Epithelial cell of esophagus (primary cell): ENCODE measurements around the gene MACROD1.
"Not testable (repeated sequence)": the region's sequence is repeated elsewhere in the genome, so short reads cannot be mapped to it uniquely, and the experiment has no call there.

ENCODE experiments used
- DNase-seq: peaks from one replicate; pipeline ENCODE4 v3.0.0; 2010; ENCODE audit warnings: low read depth
- H3K4me3 ChIP-seq: 2 replicates; pipeline ENCODE4 v1.5.1; 2011; ENCODE audit warnings: mild to moderate bottlenecking, low read length, control low read depth
- CTCF ChIP-seq: IDR thresholded peaks from 2 replicates; pipeline ENCODE4 v1.5.1; 2011; ENCODE audit warnings: low read depth, mild to moderate bottlenecking, low read length, control low read depth, inconsistent platforms; ENCODE audit not compliant: insufficient read depth; ENCODE audit errors: missing control alignments

Gene MACROD1

GRCh38 chr11:63979426-63979825 is 186.5 kb downstream of the MACROD1 start:
- no peak for DNase-seq
- TF ChIP-seq CTCF = no peak
- no peak overlapping the region for H3K4me3 ChIP-seq

- DNase-seq = no peak
- TF ChIP-seq CTCF = no peak
- H3K4me3 ChIP-seq = no peak overlapping the region
These were observed 187.2 kb downstream of the MACROD1 start for GRCh38 chr11:63978551-63979239.

- TF ChIP-seq CTCF = peak; percentile 8
- DNase-seq = peak; percentile 100
- H3K4me3 ChIP-seq = peak within 1 kb of the TSS; percentile 96
These were observed 191.4 kb downstream of the MACROD1 start, which contains the start of gene COX8A for GRCh38 chr11:63974259-63975143. TSS of gene COX8A (plus strand) at chr11:63974620. CDS start at chr11:63974681, 61 bp downstream.

- H3K4me3 ChIP-seq, DNase-seq: not testable (repeated sequence)
These were observed 192.0 kb downstream of the MACROD1 start for GRCh38 chr11:63973912-63974258.

- H3K4me3 ChIP-seq = no peak overlapping the region
- no peak for DNase-seq
- no peak for TF ChIP-seq CTCF
These were observed 195.0 kb downstream of the MACROD1 start for GRCh38 chr11:63970902-63971301.

- no peak overlapping the region for H3K4me3 ChIP-seq
- DNase-seq = no peak
- no peak for TF ChIP-seq CTCF
These were observed 196.5 kb downstream of the MACROD1 start for GRCh38 chr11:63969461-63969860.

GRCh38 chr11:63966444-63966843 is 199.5 kb downstream of the MACROD1 start:
- DNase-seq = no peak
- H3K4me3 ChIP-seq = no peak overlapping the region
- TF ChIP-seq CTCF = no peak

GRCh38 chr11:63963895-63964294 is 202.0 kb downstream of the MACROD1 start:
- not testable (repeated sequence) for DNase-seq, H3K4me3 ChIP-seq
